ENCODE results near the gene PLEKHG2. TPM values are rescaled to one million over a fixed set of nuclear protein-coding genes. Genes with fewer than 3 reads are reported as not detected.
A peak's percentile ranks its signal among the peaks of the same experiment; 100 is the strongest.

PLEKHG2 gene
- total and polyA plus RNA-seq, 9 of the 15 experiments (the other 6 are each of a cell fraction or from before 2014, with no cell fraction given), result 0.98 to 45.7 (median 9.8) TPM

DNA sequence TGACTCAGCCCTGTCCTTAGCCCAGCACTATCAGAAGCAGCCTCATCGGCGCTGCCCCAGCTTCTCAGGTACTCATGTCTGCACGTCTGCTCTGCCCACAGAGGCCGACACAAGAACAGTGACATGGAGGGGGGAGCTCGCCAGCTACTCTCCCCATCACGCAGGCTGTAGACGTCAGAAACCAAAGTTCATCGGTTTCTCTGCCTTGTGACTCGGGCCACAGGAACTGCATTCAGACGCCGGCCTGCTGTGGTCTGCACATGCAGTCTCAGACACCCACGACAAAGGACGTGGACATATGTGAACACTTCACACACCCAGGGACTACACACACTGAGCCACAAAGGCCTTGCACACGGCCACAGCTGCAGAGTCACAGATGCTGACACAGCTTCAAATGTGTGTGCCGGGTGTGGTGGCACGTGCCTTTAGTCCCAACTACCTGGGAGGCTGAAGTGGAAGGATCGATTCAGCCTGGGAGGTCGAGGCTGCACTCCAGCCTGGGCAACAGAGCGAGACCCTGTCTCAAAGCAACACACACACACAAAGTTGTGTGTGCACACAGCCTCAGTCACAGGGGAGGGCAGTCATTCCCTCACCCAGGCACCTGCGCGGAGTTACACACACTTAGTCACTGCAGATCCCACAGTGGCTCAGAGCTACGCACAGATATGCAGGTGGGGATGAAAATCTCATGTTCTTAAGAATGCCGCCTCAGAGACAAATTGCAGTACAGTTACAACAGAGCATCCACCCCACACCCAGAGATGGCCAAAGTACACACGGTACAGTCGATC lies 10.7 kb upstream of the PLEKHG2 start (continued):
- TF ChIP-seq, protein P1, sequence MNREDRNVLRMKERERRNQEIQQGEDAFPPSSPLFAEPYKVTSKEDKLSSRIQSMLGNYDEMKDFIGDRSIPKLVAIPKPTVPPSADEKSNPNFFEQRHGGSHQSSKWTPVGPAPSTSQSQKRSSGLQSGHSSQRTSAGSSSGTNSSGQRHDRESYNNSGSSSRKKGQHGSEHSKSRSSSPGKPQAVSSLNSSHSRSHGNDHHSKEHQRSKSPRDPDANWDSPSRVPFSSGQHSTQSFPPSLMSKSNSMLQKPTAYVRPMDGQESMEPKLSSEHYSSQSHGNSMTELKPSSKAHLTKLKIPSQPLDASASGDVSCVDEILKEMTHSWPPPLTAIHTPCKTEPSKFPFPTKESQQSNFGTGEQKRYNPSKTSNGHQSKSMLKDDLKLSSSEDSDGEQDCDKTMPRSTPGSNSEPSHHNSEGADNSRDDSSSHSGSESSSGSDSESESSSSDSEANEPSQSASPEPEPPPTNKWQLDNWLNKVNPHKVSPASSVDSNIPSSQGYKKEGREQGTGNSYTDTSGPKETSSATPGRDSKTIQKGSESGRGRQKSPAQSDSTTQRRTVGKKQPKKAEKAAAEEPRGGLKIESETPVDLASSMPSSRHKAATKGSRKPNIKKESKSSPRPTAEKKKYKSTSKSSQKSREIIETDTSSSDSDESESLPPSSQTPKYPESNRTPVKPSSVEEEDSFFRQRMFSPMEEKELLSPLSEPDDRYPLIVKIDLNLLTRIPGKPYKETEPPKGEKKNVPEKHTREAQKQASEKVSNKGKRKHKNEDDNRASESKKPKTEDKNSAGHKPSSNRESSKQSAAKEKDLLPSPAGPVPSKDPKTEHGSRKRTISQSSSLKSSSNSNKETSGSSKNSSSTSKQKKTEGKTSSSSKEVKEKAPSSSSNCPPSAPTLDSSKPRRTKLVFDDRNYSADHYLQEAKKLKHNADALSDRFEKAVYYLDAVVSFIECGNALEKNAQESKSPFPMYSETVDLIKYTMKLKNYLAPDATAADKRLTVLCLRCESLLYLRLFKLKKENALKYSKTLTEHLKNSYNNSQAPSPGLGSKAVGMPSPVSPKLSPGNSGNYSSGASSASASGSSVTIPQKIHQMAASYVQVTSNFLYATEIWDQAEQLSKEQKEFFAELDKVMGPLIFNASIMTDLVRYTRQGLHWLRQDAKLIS (CRISPR knock-in tag; IDR thresholded peaks at IDR 0.05), result 0 out of 2 replicates have a peak, but pooled peaks have one; percentile 47
- TF ChIP-seq BMI1 (IDR thresholded peaks at IDR 0.05; ENCODE audit: low read length) (no peak), ZSCAN32 (CRISPR knock-in tag; IDR thresholded peaks at IDR 0.05) (no peak), PHF21A (IDR thresholded peaks at IDR 0.05; ENCODE audit: borderline replicate concordance, low read depth) (no peak), ZNF57 (CRISPR knock-in tag; IDR thresholded peaks at IDR 0.05) (no peak), L3MBTL2 (IDR thresholded peaks at IDR 0.05) (peak; percentile 84), TRIM24 (IDR thresholded peaks at IDR 0.05) (0 out of 4 replicates have a peak, but pooled peaks of 1 of the 2 experiments have one; percentile 8), ARID1B (IDR thresholded peaks at IDR 0.05) (no peak), ZNF668 (CRISPR knock-in tag; IDR thresholded peaks at IDR 0.05) (no peak)
- TF ChIP-seq, protein P2, sequence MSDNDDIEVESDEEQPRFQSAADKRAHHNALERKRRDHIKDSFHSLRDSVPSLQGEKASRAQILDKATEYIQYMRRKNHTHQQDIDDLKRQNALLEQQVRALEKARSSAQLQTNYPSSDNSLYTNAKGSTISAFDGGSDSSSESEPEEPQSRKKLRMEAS (CRISPR knock-in tag; IDR thresholded peaks at IDR 0.05), result peak; percentile 80
- TF ChIP-seq, protein P3, sequence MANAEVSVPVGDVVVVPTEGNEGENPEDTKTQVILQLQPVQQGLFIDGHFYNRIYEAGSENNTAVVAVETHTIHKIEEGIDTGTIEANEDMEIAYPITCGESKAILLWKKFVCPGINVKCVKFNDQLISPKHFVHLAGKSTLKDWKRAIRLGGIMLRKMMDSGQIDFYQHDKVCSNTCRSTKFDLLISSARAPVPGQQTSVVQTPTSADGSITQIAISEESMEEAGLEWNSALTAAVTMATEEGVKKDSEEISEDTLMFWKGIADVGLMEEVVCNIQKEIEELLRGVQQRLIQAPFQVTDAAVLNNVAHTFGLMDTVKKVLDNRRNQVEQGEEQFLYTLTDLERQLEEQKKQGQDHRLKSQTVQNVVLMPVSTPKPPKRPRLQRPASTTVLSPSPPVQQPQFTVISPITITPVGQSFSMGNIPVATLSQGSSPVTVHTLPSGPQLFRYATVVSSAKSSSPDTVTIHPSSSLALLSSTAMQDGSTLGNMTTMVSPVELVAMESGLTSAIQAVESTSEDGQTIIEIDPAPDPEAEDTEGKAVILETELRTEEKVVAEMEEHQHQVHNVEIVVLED (CRISPR knock-in tag; IDR thresholded peaks at IDR 0.05), result peak; percentile 32; the same call in 1 of the 2 replicates
- TF ChIP-seq, protein P4, sequence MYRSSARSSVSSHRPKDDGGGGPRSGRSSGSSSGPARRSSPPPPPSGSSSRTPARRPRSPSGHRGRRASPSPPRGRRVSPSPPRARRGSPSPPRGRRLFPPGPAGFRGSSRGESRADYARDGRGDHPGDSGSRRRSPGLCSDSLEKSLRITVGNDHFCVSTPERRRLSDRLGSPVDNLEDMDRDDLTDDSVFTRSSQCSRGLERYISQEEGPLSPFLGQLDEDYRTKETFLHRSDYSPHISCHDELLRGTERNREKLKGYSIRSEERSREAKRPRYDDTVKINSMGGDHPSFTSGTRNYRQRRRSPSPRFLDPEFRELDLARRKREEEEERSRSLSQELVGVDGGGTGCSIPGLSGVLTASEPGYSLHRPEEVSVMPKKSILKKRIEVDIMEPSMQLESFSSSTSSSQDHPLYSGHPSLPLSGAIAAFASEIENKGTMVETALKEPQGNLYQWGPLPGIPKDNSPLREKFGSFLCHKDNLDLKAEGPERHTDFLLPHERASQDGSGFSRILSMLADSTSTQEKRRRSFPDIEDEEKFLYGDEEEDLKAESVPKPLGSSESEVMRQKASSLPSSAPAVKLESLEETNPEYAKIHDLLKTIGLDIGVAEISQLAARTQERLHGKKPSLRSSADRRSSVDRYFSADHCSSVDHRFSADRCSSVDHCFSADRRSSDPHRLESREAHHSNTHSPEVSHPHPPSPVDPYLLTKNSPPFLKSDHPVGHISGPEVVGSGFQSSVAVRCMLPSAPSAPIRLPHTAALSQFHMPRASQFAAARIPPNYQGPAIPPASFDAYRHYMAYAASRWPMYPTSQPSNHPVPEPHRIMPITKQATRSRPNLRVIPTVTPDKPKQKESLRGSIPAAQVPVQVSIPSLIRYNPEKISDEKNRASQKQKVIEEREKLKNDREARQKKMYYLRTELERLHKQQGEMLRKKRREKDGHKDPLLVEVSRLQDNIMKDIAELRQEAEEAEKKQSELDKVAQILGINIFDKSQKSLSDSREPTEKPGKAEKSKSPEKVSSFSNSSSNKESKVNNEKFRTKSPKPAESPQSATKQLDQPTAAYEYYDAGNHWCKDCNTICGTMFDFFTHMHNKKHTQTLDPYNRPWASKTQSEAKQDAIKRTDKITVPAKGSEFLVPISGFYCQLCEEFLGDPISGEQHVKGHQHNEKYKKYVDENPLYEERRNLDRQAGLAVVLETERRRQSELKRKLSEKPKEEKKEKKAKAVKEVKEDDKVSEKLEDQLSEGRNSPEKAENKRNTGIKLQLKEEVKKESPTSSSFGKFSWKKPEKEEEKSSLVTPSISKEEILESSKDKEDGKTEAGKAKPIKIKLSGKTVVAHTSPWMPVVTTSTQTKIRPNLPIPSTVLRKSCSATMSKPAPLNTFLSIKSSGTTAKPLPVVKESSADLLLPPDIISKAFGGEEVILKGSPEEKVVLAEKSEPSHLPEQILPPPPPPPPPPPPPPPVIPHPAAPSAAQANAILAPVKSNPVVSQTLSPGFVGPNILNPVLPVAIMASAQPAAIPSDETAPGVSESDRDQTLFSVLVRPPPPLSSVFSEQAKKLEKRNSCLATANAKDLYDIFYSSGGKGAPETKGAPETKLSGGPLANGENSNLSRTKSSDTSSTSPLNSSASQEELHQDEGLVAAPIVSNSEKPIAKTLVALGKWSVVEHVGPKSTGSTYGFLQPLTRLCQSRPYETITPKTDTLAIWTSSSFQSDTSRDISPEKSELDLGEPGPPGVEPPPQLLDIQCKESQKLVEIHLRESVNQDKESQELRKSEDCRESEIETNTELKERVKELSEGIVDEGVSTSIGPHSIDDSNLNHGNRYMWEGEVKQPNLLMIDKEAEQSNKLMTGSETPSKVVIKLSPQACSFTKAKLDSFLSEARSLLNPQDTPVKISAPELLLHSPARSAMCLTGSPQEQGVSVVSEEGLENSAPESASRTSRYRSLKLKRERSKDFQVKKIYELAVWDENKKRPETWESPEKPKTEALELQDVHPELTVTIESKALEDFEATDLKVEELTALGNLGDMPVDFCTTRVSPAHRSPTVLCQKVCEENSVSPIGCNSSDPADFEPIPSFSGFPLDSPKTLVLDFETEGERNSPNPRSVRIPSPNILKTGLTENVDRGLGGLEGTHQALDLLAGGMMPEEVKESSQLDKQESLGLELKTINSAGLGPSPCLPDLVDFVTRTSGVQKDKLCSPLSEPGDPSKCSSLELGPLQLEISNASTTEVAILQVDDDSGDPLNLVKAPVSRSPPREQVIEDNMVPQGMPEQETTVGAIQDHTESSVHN (IDR thresholded peaks at IDR 0.05; ENCODE audit: borderline replicate concordance in 1 of 2, low read depth in 1 of 2), result no peak
